NCI-H748 treated with DMSO at 0.1 percent for 48 hours (cell line): ENCODE measurements around the gene RBBP9.
"Not testable (repeated sequence)": the region's sequence is repeated elsewhere in the genome, so short reads cannot be mapped to it uniquely, and the experiment has no call there.

Experiments used
- DNase-seq: peaks from one replicate; lab custom pipeline; 2025; lab: John Stamatoyannopoulos, UW

RBBP9 gene

DNA sequence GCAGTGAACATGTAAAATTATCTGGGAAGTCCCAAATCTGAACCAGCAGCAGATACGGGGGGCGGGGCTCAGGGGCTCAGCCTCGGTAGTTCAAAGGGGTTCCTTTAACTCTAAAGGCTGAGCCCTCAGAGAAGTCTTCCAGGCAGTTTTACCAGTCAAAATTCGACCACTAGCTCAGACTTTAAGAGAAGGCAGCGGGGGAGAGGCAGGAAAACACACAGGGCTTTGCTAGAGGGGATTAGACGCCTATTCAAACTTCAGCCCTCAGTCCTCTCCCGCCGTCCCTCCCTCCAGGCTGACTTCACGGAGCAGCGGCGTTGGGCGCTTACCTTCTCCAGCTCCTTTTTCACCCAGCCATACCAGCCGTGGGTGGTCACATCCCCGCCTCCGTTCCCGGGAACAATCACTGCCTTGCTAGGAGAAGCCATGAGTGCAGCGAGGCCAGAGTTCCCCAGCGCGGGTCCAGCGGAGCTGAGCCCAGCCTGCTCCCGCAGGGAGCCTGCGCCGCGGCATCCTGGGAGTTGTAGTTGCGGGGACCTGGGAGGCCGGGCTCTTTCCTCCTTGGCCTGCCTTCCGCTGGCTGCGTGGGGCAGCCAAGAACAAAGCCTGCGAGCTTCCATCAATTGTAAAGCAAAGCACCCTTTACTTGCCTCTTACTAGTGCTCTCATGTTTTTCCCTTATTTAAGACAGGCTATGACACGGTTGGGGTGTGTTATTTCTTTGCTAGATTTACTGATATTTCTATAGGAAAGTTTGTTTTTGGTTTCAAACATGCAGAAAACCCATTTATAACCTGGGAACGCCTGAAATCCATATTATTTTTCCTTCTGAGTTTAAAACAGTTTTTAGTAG is at the start of gene RBBP9:
TSS of gene RBBP9 (minus strand) at position 486 of the 853 bp plus-strand sequence. CDS start at position 428, 58 bp downstream.
- peak; percentile 82 for DNase-seq

DNA sequence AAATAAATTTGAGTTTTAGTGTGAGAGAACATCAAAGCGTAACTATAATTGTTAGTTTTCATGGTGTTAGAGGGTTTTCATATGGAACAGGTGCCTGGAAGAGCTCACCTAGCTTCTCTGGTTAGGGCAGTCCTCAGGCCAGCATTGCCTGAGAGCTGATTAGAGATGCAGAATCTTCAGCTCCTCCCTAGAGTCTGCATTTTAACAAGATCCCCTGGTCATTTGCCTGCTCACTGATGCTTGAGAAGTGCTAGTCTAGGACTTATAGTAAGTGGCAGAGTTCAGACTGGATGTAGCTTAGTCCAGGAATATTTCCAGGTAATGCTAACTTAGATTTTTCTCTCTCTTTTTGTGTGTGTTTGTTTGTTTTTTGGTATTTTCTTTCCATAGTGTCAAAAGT is 48.5 kb upstream of the RBBP9 start:
- DNase-seq, result no peak

GRCh38 chr20:18543932-18544331 is 46.9 kb upstream of the RBBP9 start:
- DNase-seq, result peak; percentile 13

- DNase-seq, result no peak
Observed at GRCh38 chr20:18543216-18543615, 46.2 kb upstream of the RBBP9 start.

DNA sequence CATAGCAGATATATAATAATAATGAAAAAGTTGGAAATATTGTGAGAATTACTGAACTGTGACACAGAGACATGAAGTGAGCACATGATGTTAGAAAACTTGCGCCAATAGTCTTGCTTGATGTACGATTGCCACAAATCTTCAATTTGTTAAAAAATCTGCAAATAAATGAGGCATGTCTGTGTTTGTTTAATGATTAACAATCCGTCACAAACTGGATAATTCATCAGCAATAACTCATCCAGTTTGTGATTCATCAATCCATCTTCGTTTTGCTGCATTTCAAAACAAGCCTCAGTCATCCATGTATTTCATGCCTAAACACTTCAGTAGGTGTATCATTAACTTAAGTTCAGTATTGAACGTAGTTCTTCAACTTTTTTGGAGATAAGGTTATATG is 44.7 kb upstream of the RBBP9 start:
- DNase-seq, result no peak

DNA sequence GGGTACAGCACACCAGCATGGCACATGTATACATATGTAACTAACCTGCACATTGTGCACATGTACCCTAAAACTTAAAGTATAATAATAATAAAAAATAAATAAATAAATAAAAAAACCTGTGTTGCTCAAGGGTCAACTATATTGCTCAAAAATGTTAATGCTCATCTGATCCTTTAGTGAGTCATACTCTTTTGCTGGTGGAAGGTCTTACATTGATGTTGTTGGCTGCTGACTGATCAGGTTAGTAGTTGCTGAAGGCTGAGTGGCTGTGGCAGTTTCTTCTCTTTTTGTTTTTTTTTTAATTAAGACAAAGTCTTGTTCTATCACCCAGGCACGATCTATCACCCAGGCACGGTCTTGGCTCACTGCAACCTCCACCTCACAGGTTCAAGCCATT is 40.6 kb upstream of the RBBP9 start:
- no peak for DNase-seq

DNA sequence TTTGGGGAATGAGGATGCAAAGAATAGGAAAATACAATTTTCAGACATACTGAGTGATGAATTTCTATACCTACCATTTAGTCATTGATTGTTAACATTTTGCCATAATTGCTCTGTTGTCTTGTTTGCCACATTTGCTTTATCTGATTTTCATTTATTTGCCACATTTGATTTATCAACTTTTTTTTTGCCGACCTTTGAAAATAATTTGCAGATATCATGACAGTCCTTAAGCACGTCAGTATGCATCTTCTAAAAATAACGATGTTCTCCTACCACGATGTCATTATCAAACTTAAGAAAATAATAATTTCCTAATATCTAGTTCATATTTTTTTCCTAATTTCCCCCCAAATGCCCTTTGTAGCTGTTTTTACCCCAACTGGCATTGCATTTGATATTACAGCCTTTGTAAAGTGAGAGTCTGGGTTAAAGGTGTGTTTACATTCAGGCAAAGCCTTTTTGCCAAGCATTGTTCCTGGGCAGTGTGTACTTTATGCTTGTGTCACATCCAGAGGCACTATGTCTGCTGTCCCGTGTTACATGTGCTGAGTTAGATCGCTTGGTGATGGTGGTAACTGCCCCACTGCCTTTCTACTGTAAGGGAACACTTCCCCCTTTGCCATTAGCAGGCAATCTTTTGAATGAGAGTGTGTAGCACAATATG is 37.1 kb upstream of the RBBP9 start:
- no peak for DNase-seq

DNA sequence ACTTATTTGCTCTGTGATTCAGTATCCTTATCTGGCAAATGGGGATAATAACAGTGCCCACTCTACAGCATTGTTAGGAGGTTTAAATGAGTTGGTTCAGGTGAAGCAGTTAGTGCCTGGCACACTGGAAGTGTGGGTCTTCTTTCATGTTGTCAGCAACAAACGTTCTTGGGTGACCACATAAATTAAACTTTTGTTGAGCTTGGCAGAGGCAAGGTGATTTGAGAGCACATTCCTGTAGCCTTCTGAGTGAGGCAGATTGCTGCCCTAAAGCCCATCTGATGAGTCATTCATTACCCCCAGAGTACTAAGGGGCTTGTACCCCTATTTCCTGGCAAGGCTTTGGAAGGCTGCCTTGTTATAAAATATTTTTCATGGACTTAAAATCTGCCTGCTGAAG is 36.5 kb upstream of the RBBP9 start:
- no peak for DNase-seq

DNA sequence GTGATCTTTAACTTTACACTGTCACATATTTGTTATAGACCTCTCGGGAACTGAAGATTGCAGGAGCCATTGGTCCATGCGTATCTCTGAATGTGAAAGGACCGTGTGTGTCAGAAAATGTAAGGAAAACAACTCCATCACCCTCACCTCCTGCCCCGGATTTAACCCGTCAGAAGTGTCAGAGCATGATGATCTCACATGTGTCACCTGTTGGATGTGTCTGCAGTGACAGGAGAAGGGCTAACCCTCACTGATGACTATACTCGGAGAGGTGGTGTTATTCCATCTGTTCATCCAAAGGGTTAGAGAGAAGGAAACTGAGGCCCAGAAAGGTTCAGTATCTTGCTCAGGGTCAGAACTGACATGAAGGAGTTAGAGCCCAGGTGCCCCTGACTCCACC is 35.6 kb upstream of the RBBP9 start:
- DNase-seq, result no peak

DNA sequence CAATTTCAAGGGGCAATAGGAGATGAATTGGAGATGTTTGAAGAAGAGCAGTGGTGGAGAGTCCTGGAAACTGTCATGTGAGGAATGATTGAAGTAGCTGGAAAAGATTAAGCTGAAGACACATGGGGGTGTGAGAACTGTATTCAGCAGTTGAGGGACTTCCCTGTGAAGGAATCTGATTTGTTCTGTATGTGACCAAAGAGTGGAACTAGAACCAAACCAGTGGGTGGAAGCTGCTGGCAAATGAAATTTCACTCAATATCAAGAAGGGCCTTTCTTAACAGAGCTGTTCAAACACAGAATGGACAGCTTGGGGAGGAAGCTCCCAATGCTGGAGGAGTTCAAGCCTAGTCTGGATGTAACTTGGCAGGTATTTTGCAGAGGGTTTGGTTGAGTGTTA is 32.0 kb upstream of the RBBP9 start:
- no peak for DNase-seq

GRCh38 chr20:18527836-18528235 is 30.8 kb upstream of the RBBP9 start:
- no peak for DNase-seq

DNA sequence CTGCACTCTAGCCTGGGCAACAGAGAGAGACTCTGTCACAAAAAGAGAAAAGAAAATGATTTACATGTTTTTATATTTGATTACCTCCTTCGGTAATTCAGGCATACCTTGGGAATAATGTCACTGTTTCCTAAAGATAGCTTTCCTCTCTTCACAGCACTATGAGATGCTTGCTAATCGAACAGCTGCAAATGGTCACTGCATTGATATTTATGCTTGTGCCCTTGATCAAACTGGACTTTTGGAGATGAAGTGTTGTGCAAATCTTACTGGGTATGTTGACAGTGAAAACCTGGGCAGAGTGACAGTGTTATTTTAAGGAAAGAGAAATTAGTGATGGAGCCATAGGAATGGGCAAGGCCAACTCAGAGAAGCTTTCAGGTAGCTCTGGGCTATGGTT is 30.3 kb upstream of the RBBP9 start:
- DNase-seq, result no peak

- DNase-seq, result not testable (repeated sequence)
Observed at GRCh38 chr20:18526761-18527160, 29.7 kb upstream of the RBBP9 start.

DNA sequence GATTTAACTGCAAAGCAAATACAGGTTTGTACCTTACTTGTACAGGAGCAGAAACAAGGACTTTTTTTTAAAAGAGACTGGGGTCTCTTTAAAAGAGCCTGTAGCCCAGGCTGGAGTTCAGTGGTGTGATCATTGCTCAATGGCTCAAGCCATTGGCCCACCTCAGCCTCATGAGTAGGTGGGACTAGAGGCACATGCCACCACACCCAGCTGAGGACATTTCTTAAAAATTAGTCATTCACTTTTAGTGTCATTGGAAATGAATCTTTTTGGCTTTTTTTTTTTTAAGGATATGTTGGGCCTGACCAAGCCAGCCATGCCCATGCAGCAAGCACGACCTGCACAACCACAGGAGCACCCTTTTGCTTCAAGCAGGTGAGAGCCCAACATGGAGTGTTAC is 27.6 kb upstream of the RBBP9 start:
- DNase-seq, result no peak

DNA sequence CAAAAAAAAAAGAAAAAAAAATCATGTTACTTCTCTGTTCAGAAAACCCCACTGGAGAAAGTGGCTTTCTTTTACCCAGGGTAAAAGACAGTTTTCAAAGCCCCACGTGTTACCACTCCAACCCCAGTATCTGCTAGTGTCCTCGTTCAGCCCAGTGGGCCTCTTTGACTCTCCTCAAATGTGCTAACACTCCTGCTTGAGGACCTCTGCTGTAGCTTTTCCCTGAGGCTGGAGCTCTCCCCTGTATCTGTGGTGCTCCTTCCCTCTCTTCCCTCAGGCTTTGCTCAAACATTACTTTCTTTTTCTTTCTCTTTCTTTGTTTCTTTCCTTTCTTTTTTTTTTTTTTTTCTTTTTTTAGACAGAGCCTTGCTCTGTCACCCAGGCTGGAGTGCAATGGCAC is 26.0 kb upstream of the RBBP9 start:
- no peak for DNase-seq

GRCh38 chr20:18522066-18522465 is 25.0 kb upstream of the RBBP9 start:
- not testable (repeated sequence) for DNase-seq

- DNase-seq, result no peak
Observed at GRCh38 chr20:18515973-18516372, 18.9 kb upstream of the RBBP9 start.

DNA sequence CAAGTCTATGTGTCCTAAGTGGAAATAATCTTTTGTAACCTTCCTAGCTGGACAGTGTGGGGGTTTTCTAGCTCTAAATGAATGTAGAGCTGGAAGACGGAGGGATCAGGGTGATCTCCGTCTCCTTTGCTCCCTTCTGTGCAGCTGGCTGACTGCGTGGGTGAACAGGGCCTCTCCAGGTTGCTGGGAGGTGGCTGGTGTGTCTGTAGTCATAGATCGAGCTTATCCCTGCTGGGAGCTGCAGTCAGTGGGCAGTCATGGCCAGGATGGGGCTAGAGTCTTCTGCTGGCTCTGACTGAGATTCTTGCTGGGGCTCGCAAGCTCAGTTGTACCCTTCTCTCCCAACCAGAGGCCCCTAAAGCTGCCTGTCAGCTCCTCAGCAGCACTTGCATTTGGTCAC is 17.1 kb upstream of the RBBP9 start:
- no peak for DNase-seq

- no peak for DNase-seq
Observed at GRCh38 chr20:18513208-18513607, 16.2 kb upstream of the RBBP9 start.

DNA sequence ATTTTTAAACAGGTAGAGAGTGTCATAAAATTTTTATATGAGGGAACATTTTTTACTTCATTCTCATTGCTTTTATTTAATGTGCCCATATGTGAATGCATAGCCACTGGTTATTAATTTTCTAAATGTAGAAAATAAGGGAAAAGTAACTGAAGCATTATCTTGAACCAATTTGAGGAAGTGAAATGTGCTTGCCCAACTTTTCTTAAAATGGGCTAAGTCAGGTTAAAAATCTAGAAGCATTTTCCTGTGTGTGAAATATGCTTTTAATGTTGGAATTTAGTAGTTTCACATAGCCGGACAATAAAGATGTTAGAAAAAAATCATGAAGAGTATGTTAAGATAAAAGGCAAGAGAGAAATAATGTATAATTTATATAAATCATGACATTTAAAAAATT is 14.5 kb upstream of the RBBP9 start:
- DNase-seq, result no peak

DNA sequence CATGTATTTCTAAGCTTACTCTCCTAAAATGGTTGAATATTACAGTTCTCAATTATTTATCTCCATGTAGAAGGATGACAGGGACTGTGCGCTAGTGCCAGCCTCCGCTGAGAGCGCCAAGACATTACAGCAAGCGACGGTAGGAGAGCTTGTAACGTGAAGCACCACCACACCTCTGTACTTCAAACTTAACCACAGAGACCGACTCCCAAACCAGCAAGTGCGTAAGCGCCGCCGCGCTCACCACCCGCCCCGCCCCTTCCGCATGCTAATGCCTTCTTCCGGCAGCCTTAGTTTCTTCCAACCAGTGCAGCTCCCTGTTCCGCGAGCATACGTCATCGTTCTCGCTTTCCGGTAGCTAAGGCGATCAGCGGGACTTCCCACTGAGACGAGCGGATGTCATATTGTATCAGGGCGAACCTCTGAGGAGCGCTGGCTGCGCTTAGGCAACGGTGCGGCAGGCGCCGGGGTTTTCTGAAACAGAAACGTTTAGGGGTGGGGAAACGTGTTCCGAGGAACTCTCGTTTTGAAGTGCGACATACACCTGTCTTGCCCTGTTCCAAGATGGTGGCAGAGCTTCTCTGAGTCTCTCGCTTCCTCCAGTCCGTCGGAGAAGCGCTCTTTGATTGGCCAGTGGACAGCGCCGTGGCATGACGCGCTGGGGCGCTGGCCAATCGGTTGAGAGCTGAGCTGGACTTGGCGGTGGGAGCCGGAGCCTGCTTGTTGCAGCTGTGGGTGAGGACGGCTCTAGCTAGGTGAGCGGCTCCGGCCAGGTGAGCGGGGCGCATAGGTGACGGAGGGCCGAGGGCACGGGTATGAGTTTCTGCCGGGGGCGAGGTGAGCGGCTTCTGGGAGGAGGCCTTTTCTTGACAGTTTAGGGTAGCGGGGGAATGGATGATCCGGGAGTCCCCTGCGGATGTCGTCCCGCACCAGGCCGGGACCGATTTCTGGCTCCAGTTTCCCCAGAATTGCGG is 10.5 kb upstream of the RBBP9 start, which contains the start of gene SEC23B:
TSS of gene SEC23B (plus strand) at position 723 of the 974 bp plus-strand sequence. CDS start 2,896 bp downstream, outside the sequence.
- DNase-seq, result peak; percentile 99

DNA sequence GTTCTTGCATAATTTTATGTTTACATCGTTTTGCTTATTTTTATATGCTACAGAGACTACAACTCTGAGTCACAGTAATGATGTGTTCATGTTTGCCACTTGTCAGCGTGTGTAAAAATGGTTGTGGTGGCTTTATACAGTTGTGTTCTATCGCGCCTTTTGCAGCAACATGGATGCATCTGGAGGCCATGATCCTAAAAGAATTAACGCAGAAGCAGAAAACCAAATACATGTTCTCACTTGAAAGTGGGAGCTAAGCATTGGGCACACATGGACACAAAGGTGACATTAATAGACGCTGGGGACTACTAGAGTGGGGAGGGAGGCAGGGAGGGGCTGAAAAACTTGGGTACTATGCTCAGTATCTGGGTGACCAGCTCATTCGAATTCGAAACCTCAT is 9.7 kb upstream of the RBBP9 start:
- DNase-seq, result peak; percentile 66
